Stimulated activated naive CD8-positive, alpha-beta T cell treated with anti-CD3 and anti-CD28 coated beads, Interleukin-15, amount 100 ng/mL, for 72 hours (primary cell): ENCODE data around the gene LNX2.
"Not testable (repeated sequence)": the region's sequence is repeated elsewhere in the genome, so short reads cannot be mapped to it uniquely, and the experiment has no call there.

Experiments
- ATAC-seq: fragments of 150-1000 bp; cut with Tn5 transposase; 2 replicates; pipeline ENCODE4 v1.10.0; 2021; ENCODE audit warnings: mild to moderate bottlenecking, moderate library complexity
- DNase-seq, 2 donors: peaks; one replicate each; pipeline ENCODE4 v3.0.0; 2021 to 2022
- H3K27ac Mint-ChIP-seq, 2 donors: one replicate each; pipeline ENCODE4 v1.8.0; 2022; ENCODE audit warnings: mild to moderate bottlenecking in 2 of 2, mixed read lengths in 2 of 2, moderate library complexity in 2 of 2
- H3K27me3 Mint-ChIP-seq: one replicate; pipeline ENCODE4 v1.8.0; 2022; ENCODE audit warnings: mixed read lengths
- H3K4me1 Mint-ChIP-seq: one replicate; pipeline ENCODE4 v1.8.0; 2022; ENCODE audit warnings: mild to moderate bottlenecking, mixed read lengths
- H3K4me3 Mint-ChIP-seq, 2 donors: one replicate each; pipeline ENCODE4 v1.8.0; 2022; ENCODE audit warnings: mild to moderate bottlenecking in 2 of 2, mixed read lengths in 2 of 2, moderate library complexity in 1 of 2
- H3K9me3 Mint-ChIP-seq, 2 donors: one replicate each; pipeline ENCODE4 v1.8.0; 2022; ENCODE audit warnings: mixed read lengths in 2 of 2

Gene LNX2

GRCh38 chr13:27643334-27644132 is 23.2 kb upstream of the LNX2 start:
- no peak for DNase-seq
- ATAC-seq, result no peak
- no peaks in the 10 kb centered on the region for H3K9me3 Mint-ChIP-seq
- peaks cover 39% of the 10 kb centered on the region for H3K4me1 Mint-ChIP-seq
- no peaks in the 10 kb centered on the region for H3K27me3 Mint-ChIP-seq
- H3K4me3 Mint-ChIP-seq, result no peak overlapping the region
- no peak overlapping the region for H3K27ac Mint-ChIP-seq

- Mint-ChIP-seq H3K4me1 (peaks cover 43% of the 10 kb centered on the region), H3K27ac (no peak overlapping the region), H3K27me3 (no peaks in the 10 kb centered on the region), H3K9me3 (no peaks in the 10 kb centered on the region), H3K4me3 (no peak overlapping the region)
- ATAC-seq (no peak), DNase-seq (no peak)
Measured at GRCh38 chr13:27641711-27642502, 21.6 kb upstream of the LNX2 start.

- no peak overlapping the region for H3K27ac Mint-ChIP-seq
- no peak overlapping the region for H3K4me3 Mint-ChIP-seq
- DNase-seq (no peak), ATAC-seq (no peak)
- no peaks in the 10 kb centered on the region for H3K9me3 Mint-ChIP-seq
- H3K27me3 Mint-ChIP-seq, result no peaks in the 10 kb centered on the region
- H3K4me1 Mint-ChIP-seq, result peaks cover 36% of the 10 kb centered on the region
Measured at GRCh38 chr13:27639186-27639585, 18.9 kb upstream of the LNX2 start.

- H3K9me3 Mint-ChIP-seq, result no peaks in the 10 kb centered on the region
- ATAC-seq, result no peak
Measured at GRCh38 chr13:27638521-27638920, 18.2 kb upstream of the LNX2 start.

GRCh38 chr13:27638001-27638400 is 17.7 kb upstream of the LNX2 start:
- Mint-ChIP-seq H3K27ac (no peak overlapping the region), H3K9me3 (no peaks in the 10 kb centered on the region), H3K4me3 (no peak overlapping the region), H3K4me1 (peaks cover 30% of the 10 kb centered on the region), H3K27me3 (no peaks in the 10 kb centered on the region)
- DNase-seq (no peak), ATAC-seq (no peak)

More at GRCh38 chr13:27638521-27638920, 18.2 kb upstream of the LNX2 start:
- Mint-ChIP-seq H3K4me3 (no peak overlapping the region), H3K27me3 (no peaks in the 10 kb centered on the region), H3K27ac (no peak overlapping the region), H3K4me1 (peaks cover 33% of the 10 kb centered on the region)
- no peak for DNase-seq

- ATAC-seq (no peak), DNase-seq (no peak)
- no peak overlapping the region for H3K4me3 Mint-ChIP-seq
- no peaks in the 10 kb centered on the region for H3K27me3 Mint-ChIP-seq
- peaks cover 22% of the 10 kb centered on the region for H3K4me1 Mint-ChIP-seq
- H3K27ac Mint-ChIP-seq, result no peak overlapping the region
- H3K9me3 Mint-ChIP-seq, result no peaks in the 10 kb centered on the region
Measured at GRCh38 chr13:27637289-27637626, 16.9 kb upstream of the LNX2 start.

GRCh38 chr13:27636589-27637288 is 16.4 kb upstream of the LNX2 start:
- no peaks in the 10 kb centered on the region for H3K27me3 Mint-ChIP-seq
- ATAC-seq (peak; percentile 64), DNase-seq (no peak)
- H3K9me3 Mint-ChIP-seq, result no peaks in the 10 kb centered on the region
- H3K4me3 Mint-ChIP-seq, result no peak overlapping the region
- H3K4me1 Mint-ChIP-seq, result peaks cover 25% of the 10 kb centered on the region
- no peak overlapping the region for H3K27ac Mint-ChIP-seq

GRCh38 chr13:27635266-27635665 is 14.9 kb upstream of the LNX2 start:
- Mint-ChIP-seq H3K27ac (no peak overlapping the region), H3K27me3 (no peaks in the 10 kb centered on the region), H3K4me3 (no peak overlapping the region), H3K4me1 (peaks cover 40% of the 10 kb centered on the region), H3K9me3 (no peaks in the 10 kb centered on the region)
- ATAC-seq (no peak), DNase-seq (no peak)

GRCh38 chr13:27634791-27635190 is 14.5 kb upstream of the LNX2 start:
- Mint-ChIP-seq H3K27me3 (no peaks in the 10 kb centered on the region), H3K4me1 (peaks cover 43% of the 10 kb centered on the region), H3K4me3 (no peak overlapping the region), H3K9me3 (no peaks in the 10 kb centered on the region), H3K27ac (peak overlapping the region in 1 of 2 donors; percentile 19)
- DNase-seq, result no peak
- no peak for ATAC-seq

GRCh38 chr13:27634231-27634630 is 13.9 kb upstream of the LNX2 start:
- Mint-ChIP-seq H3K27ac (peak overlapping the region in 1 of 2 donors; percentile 14), H3K4me1 (peaks cover 43% of the 10 kb centered on the region), H3K4me3 (no peak overlapping the region), H3K27me3 (no peaks in the 10 kb centered on the region), H3K9me3 (no peaks in the 10 kb centered on the region)
- ATAC-seq (no peak), DNase-seq (no peak)

- Mint-ChIP-seq H3K4me3 (no peak overlapping the region), H3K27ac (no peak overlapping the region), H3K9me3 (no peaks in the 10 kb centered on the region), H3K27me3 (no peaks in the 10 kb centered on the region), H3K4me1 (peaks cover 44% of the 10 kb centered on the region)
- ATAC-seq (no peak), DNase-seq (no peak)
Measured at GRCh38 chr13:27632648-27633047, 12.3 kb upstream of the LNX2 start.

- H3K27ac Mint-ChIP-seq, result no peak overlapping the region
- no peak for ATAC-seq
- H3K4me3 Mint-ChIP-seq, result no peak overlapping the region
- H3K27me3 Mint-ChIP-seq, result no peaks in the 10 kb centered on the region
- no peaks in the 10 kb centered on the region for H3K9me3 Mint-ChIP-seq
- peaks cover 47% of the 10 kb centered on the region for H3K4me1 Mint-ChIP-seq
- no peak for DNase-seq
Measured at GRCh38 chr13:27632214-27632613, 11.9 kb upstream of the LNX2 start.

- Mint-ChIP-seq H3K27me3 (no peaks in the 10 kb centered on the region), H3K4me1 (peaks cover 47% of the 10 kb centered on the region), H3K4me3 (no peak overlapping the region), H3K9me3 (no peaks in the 10 kb centered on the region), H3K27ac (no peak overlapping the region)
- ATAC-seq, result no peak
- DNase-seq, result no peak
Measured at GRCh38 chr13:27631665-27632064, 11.3 kb upstream of the LNX2 start.

- no peak overlapping the region for H3K27ac Mint-ChIP-seq
- no peaks in the 10 kb centered on the region for H3K9me3 Mint-ChIP-seq
- ATAC-seq (no peak), DNase-seq (no peak)
- H3K27me3 Mint-ChIP-seq, result no peaks in the 10 kb centered on the region
- no peak overlapping the region for H3K4me3 Mint-ChIP-seq
- H3K4me1 Mint-ChIP-seq, result peaks cover 50% of the 10 kb centered on the region
Measured at GRCh38 chr13:27631156-27631555, 10.8 kb upstream of the LNX2 start.

GRCh38 chr13:27628766-27629165 is 8.4 kb upstream of the LNX2 start:
- not testable (repeated sequence) for DNase-seq, H3K9me3 Mint-ChIP-seq, ATAC-seq, H3K4me3 Mint-ChIP-seq, H3K27ac Mint-ChIP-seq, H3K27me3 Mint-ChIP-seq
- H3K4me1 Mint-ChIP-seq, result peaks cover 68% of the 10 kb centered on the region

- no peaks in the 10 kb centered on the region for H3K9me3 Mint-ChIP-seq
- ATAC-seq, result no peak
- H3K4me3 Mint-ChIP-seq, result no peak overlapping the region
- H3K27ac Mint-ChIP-seq, result no peak overlapping the region
- no peaks in the 10 kb centered on the region for H3K27me3 Mint-ChIP-seq
- peaks cover 74% of the 10 kb centered on the region for H3K4me1 Mint-ChIP-seq
- DNase-seq, result no peak
Measured at GRCh38 chr13:27628081-27628480, 7.8 kb upstream of the LNX2 start.
